Measurements from ENCODE around the gene PRRC2B. TPM values are rescaled to one million over a fixed set of nuclear protein-coding genes. Genes with fewer than 3 reads are reported as not detected.

Gene PRRC2B
- total and polyA plus RNA-seq, 2 experiments from 2014 or later: 45.0 to 193 TPM

DNA sequence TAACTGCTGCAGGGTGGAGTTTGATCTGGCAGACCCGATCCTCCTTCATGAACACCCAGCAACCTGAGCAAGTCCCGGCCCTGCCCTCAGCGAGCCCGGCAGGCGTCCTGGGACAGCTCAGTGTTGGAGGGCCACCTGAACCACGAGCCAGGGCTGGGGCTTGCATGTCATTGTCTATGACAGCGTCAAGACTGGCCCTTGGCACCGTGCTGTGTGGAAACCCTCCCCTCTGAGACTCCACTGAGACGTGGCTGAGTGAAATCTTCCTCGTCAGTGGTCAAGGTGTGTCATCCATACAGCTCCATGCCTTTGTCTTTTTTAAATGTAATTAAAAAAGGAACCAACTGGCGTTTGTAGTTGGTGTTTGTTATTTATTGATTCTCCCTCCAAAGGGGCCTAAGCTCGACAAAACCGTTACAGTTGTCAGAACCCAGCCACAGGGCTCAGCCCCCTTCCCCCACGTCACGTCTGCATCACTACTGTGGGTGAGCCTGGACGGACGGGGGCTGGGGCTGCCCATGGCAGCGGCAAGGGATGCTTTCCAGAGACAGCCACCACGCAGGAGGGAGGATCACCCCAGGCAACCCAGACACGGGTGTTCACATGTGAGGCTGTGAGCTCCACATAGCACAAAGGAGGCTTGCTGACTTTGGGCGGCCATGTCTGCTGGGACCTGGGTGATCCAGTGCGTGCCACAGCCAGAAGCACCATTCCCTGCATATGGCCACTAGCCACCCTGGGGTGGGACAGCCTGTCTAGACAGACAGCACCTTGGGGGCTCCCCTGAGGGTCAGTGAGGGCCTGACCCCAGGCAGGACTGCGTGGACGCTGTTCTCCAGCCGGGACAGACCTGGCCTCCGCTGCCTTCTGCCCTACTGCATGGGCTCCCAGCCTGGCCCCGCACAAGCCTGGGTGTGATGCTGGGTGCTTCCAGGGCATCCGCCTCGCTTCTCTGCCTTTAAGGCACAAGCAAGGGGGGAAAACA lies 129.9 kb downstream of the PRRC2B start:
- Mint-ChIP-seq H3K36me3 (ENCODE audit: low read depth) (peaks cover 72% of the 10 kb centered on the region), H3K27me3 (ENCODE audit: insufficient read depth, low read depth, poor library complexity) (peaks cover 21% of the 10 kb centered on the region), H3K27ac (no peak overlapping the region), H3K9me3 (no peaks in the 10 kb centered on the region), H3K4me1 (no peaks in the 10 kb centered on the region), H3K4me3 (no peak overlapping the region)
- H3K4me3 ChIP-seq: no peak overlapping the region
- no peak; the same call in 2 of the 3 replicates for ATAC-seq
- H3K4me2 ChIP-seq: no peak overlapping the region
- DNase-seq (ENCODE audit: low spot score): no peak
- H2AFZ ChIP-seq: no peak overlapping the region
- H3K27me3 ChIP-seq (ENCODE audit: insufficient read depth): no peaks in the 10 kb centered on the region
- TF ChIP-seq EZH2 (IDR thresholded peaks at IDR 0.05; ENCODE audit: low read depth, unreplicated experiment): no peak
- TF ChIP-seq, protein P1, sequence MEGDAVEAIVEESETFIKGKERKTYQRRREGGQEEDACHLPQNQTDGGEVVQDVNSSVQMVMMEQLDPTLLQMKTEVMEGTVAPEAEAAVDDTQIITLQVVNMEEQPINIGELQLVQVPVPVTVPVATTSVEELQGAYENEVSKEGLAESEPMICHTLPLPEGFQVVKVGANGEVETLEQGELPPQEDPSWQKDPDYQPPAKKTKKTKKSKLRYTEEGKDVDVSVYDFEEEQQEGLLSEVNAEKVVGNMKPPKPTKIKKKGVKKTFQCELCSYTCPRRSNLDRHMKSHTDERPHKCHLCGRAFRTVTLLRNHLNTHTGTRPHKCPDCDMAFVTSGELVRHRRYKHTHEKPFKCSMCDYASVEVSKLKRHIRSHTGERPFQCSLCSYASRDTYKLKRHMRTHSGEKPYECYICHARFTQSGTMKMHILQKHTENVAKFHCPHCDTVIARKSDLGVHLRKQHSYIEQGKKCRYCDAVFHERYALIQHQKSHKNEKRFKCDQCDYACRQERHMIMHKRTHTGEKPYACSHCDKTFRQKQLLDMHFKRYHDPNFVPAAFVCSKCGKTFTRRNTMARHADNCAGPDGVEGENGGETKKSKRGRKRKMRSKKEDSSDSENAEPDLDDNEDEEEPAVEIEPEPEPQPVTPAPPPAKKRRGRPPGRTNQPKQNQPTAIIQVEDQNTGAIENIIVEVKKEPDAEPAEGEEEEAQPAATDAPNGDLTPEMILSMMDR (conservative IDR thresholded peaks at IDR 0.05; ENCODE audit: low read depth in 2 of 2): no peak
- TF ChIP-seq NANOG (IDR thresholded peaks at IDR 0.05; ENCODE audit: borderline replicate concordance): no peak
- no peak for TF ChIP-seq EZH2phosphoT487 (IDR thresholded peaks at IDR 0.05; ENCODE audit: unreplicated experiment)
- TF ChIP-seq JUNB (IDR thresholded peaks at IDR 0.05; ENCODE audit: unreplicated experiment): no peak
- no peak for TF ChIP-seq ZNF114 (CRISPR knock-in tag; IDR thresholded peaks at IDR 0.05)
- TF ChIP-seq, protein P2, sequence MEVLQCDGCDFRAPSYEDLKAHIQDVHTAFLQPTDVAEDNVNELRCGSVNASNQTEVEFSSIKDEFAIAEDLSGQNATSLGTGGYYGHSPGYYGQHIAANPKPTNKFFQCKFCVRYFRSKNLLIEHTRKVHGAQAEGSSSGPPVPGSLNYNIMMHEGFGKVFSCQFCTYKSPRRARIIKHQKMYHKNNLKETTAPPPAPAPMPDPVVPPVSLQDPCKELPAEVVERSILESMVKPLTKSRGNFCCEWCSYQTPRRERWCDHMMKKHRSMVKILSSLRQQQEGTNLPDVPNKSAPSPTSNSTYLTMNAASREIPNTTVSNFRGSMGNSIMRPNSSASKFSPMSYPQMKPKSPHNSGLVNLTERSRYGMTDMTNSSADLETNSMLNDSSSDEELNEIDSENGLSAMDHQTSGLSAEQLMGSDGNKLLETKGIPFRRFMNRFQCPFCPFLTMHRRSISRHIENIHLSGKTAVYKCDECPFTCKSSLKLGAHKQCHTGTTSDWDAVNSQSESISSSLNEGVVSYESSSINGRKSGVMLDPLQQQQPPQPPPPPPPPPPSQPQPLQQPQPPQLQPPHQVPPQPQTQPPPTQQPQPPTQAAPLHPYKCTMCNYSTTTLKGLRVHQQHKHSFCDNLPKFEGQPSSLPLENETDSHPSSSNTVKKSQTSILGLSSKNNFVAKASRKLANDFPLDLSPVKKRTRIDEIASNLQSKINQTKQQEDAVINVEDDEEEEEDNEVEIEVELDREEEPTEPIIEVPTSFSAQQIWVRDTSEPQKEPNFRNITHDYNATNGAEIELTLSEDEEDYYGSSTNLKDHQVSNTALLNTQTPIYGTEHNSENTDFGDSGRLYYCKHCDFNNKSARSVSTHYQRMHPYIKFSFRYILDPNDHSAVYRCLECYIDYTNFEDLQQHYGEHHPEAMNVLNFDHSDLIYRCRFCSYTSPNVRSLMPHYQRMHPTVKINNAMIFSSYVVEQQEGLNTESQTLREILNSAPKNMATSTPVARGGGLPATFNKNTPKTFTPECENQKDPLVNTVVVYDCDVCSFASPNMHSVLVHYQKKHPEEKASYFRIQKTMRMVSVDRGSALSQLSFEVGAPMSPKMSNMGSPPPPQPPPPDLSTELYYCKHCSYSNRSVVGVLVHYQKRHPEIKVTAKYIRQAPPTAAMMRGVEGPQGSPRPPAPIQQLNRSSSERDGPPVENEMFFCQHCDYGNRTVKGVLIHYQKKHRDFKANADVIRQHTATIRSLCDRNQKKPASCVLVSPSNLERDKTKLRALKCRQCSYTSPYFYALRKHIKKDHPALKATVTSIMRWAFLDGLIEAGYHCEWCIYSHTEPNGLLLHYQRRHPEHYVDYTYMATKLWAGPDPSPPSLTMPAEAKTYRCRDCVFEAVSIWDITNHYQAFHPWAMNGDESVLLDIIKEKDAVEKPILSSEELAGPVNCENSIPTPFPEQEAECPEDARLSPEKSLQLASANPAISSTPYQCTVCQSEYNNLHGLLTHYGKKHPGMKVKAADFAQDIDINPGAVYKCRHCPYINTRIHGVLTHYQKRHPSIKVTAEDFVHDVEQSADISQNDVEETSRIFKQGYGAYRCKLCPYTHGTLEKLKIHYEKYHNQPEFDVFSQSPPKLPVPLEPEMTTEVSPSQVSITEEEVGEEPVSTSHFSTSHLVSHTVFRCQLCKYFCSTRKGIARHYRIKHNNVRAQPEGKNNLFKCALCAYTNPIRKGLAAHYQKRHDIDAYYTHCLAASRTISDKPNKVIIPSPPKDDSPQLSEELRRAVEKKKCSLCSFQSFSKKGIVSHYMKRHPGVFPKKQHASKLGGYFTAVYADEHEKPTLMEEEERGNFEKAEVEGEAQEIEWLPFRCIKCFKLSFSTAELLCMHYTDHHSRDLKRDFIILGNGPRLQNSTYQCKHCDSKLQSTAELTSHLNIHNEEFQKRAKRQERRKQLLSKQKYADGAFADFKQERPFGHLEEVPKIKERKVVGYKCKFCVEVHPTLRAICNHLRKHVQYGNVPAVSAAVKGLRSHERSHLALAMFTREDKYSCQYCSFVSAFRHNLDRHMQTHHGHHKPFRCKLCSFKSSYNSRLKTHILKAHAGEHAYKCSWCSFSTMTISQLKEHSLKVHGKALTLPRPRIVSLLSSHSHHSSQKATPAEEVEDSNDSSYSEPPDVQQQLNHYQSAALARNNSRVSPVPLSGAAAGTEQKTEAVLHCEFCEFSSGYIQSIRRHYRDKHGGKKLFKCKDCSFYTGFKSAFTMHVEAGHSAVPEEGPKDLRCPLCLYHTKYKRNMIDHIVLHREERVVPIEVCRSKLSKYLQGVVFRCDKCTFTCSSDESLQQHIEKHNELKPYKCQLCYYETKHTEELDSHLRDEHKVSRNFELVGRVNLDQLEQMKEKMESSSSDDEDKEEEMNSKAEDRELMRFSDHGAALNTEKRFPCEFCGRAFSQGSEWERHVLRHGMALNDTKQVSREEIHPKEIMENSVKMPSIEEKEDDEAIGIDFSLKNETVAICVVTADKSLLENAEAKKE (CRISPR knock-in tag; IDR thresholded peaks at IDR 0.05): no peak
- no peak for TF ChIP-seq POLR2AphosphoS5 (IDR thresholded peaks at IDR 0.05; ENCODE audit: low read depth)
- TF ChIP-seq STAT1 (IDR thresholded peaks at IDR 0.05; ENCODE audit: unreplicated experiment): no peak
- TF ChIP-seq CREB1 (CRISPR knock-in tag; IDR thresholded peaks at IDR 0.05; ENCODE audit: low read depth): no peak
- H4K20me1 ChIP-seq (replicated peaks; ENCODE audit: insufficient read depth): no peaks in the 10 kb centered on the region; the same call in 1 of the 2 replicates
- no peaks in the 10 kb centered on the region for H3K9me2 ChIP-seq (ENCODE audit: insufficient read depth)
- H3K36me3 ChIP-seq (ENCODE audit: insufficient read depth): peaks cover 14% of the 10 kb centered on the region; the same call in 1 of the 2 replicates
- H3K4me1 ChIP-seq (ENCODE audit: insufficient read depth): no peaks in the 10 kb centered on the region
- H3K27ac ChIP-seq (ENCODE audit: low read depth): no peak overlapping the region
- 0 out of 2 replicates have a peak, but pooled peaks cover 9% of the 10 kb centered on the region for H3F3A ChIP-seq (replicated peaks; ENCODE audit: low read depth)
- H3K79me2 ChIP-seq (replicated peaks; ENCODE audit: insufficient read depth): no peaks in the 10 kb centered on the region
